Fibroblast of peridontal ligament (primary cell): ENCODE results near the gene OTUB2.

Source experiments
- DNase-seq: peaks from one replicate; pipeline ENCODE4 v3.0.0-alpha.2; 2010; ENCODE audit errors: extremely low read depth

OTUB2 gene

GRCh38 chr14:93996130-93996695 is 29.9 kb upstream of the OTUB2 start:
- DNase-seq = no peak

- no peak for DNase-seq
Observed at GRCh38 chr14:93997082-93997481, 29.1 kb upstream of the OTUB2 start, which contains the start of gene CCDC197. Gene CCDC197, plus strand, starts transcription at chr14:93997301. Its CDS starts 831 bp downstream, at chr14:93998132.

GRCh38 chr14:93997916-93998870 is 27.9 kb upstream of the OTUB2 start:
- no peak for DNase-seq

GRCh38 chr14:93998871-93999403 is 27.2 kb upstream of the OTUB2 start:
- no peak for DNase-seq

GRCh38 chr14:93999573-93999972 is 26.6 kb upstream of the OTUB2 start:
- no peak for DNase-seq

GRCh38 chr14:94000267-94000666 is 25.9 kb upstream of the OTUB2 start:
- no peak for DNase-seq

- DNase-seq = no peak
Observed at GRCh38 chr14:94001016-94001415, 25.1 kb upstream of the OTUB2 start.

- peak; percentile 72 for DNase-seq
Observed at GRCh38 chr14:94001501-94002396, 24.4 kb upstream of the OTUB2 start.

GRCh38 chr14:94003397-94003796 is 22.7 kb upstream of the OTUB2 start:
- no peak for DNase-seq

GRCh38 chr14:94004015-94004414 is 22.1 kb upstream of the OTUB2 start:
- DNase-seq = no peak

- DNase-seq = no peak
Observed at GRCh38 chr14:94005324-94006073, 20.6 kb upstream of the OTUB2 start.

GRCh38 chr14:94008234-94008633 is 17.9 kb upstream of the OTUB2 start:
- no peak for DNase-seq

- peak; percentile 26 for DNase-seq
Observed at GRCh38 chr14:94009767-94010166, 16.4 kb upstream of the OTUB2 start.

- DNase-seq = no peak
Observed at GRCh38 chr14:94010625-94011024, 15.5 kb upstream of the OTUB2 start.

GRCh38 chr14:94011795-94012194 is 14.3 kb upstream of the OTUB2 start:
- DNase-seq = peak; percentile 38

- DNase-seq = no peak
Observed at GRCh38 chr14:94014382-94014781, 11.8 kb upstream of the OTUB2 start.

- no peak for DNase-seq
Observed at GRCh38 chr14:94015223-94015622, 10.9 kb upstream of the OTUB2 start.

GRCh38 chr14:94016446-94016976 is 9.6 kb upstream of the OTUB2 start:
- DNase-seq = no peak

- no peak for DNase-seq
Observed at GRCh38 chr14:94018308-94018707, 7.8 kb upstream of the OTUB2 start.

- DNase-seq = no peak
Observed at GRCh38 chr14:94019329-94019728, 6.8 kb upstream of the OTUB2 start.

- no peak for DNase-seq
Observed at GRCh38 chr14:94020267-94020666, 5.9 kb upstream of the OTUB2 start.
